CMK (cell line): ENCODE results near the gene UBE2E1.
"Not testable (repeated sequence)": the region's sequence is repeated elsewhere in the genome, so short reads cannot be mapped to it uniquely, and the experiment has no call there.

Source experiments
- DNase-seq: peaks from one replicate; pipeline ENCODE4 v3.0.0-alpha.2; 2010; ENCODE audit warnings: low read depth

UBE2E1 gene

DNA sequence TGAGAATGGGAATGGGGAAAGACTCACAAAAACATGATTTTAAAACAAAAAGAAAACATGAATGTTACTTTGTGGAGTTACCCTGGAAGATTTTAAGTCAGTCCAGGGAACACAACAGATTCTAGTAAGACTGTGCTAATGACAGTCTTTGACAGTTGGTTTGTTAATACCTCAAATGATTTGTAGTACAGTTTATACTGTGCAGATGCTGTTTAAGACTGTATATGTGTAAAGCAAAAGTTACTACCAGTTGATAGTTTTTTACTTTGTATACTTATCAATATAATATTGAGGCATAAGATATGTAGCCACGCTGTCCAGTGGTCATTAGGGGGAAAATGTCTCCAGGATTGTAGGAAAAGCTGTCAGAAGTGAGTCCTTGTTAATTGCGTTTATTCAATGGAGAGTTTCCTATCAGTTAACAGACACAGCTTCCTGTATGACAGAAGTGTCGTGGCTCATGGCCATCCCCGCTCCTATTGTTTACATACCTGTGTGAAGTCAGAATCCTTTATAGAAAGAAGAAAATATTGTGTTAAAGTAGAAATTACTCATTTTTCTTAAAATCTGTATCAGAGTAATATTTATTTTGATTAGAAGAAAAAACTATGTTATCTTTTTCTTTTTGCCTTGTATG is 75.1 kb downstream of the UBE2E1 start:
- no peak for DNase-seq

DNA sequence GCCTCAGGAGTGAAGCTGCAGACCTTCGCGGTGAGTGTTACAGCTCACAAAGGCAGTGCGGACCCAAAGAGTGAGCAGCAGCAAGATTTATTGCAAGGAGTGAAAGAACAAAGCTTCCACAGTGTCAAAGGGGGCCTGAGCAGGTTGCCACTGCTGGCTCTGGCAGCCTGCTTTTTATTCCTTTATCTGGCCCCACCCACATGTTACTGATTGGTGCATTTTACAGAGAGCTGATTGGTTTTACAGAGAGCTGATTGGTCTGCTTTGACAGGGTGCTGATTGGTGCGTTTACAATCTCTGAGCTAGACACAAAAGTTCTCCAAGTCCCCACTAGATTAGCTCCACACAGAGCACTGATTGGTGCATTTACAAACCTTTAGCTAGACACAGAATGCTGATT is 76.2 kb downstream of the UBE2E1 start:
- not testable (repeated sequence) for DNase-seq

DNA sequence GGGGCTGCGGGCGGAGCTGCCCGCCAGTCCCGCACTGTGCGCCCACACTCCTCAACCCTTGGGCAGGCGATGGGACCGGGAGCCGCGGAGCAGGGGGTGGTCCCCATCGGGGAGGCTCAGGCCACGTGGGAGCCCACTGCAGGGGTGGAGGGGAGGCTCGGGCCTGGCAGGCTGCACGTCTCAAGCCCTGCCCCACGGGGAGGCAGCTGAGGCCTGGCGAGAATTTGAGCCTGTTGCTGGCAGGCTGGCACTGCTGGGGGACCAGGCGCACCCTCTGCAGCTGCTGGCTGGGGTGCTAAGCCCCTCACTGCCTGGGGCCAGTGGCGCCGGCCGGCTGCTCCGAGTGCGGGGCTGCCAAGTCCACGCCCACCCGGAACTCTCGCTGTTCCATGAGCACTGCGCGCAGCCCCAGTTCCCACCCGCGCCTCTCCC is 76.7 kb downstream of the UBE2E1 start:
- DNase-seq, result no peak

DNA sequence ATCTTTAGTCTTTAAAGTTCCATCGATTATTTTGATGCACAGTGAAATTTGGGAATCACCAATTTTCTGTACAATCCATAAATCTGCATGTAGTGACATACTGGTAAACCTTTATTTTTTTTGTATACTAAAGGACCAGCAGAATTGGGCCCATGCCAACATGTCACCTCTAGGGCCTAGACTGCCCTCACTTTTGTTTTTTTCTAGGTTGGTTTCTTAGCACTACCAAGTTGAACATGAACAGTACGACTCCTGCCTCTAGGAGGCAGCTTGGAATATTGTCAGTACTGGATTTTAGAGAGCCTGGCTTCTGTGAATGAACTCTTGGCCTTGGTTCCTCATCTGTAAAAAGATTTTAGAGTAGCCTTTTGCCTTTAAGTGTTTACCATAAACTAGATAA is 78.7 kb downstream of the UBE2E1 start:
- no peak for DNase-seq

DNA sequence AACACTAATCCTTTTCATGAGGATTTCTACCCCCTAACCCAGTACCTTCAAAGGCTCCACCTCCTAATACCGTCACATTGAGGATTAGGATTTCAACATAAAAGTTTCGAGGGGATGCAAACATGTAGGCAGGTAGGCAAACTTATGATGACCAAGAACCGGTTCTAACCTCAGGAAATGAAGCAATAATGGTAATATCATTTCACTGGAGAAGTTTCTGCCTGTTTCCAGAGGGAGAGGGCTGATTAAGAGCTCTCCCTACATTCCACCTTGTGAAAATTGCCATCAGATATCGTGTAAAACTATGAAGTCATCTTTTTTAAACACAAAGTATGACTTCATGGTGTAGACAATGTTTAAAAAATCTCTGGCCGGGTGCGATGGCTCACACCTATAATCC is 79.5 kb downstream of the UBE2E1 start:
- DNase-seq, result no peak

DNA sequence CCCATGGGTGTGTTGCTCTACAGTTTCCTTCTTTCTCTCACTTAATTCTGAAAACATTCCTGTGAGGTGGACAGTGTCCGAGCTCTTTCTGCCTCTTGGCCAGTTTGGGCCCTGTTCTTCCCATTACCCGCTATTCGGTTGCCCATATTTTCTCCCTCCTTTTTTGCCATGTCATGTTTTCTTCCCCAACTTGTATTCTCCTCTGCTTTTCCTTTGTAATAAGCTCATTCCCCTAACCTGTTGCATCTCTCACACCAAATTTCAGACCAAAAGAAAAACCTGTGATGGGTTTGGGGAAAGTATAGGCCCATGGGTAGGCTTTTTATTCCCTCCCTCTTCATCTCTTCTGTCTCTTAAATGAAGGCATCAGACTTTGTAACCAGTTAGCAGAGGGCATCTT is 80.6 kb downstream of the UBE2E1 start:
- DNase-seq, result no peak

DNA sequence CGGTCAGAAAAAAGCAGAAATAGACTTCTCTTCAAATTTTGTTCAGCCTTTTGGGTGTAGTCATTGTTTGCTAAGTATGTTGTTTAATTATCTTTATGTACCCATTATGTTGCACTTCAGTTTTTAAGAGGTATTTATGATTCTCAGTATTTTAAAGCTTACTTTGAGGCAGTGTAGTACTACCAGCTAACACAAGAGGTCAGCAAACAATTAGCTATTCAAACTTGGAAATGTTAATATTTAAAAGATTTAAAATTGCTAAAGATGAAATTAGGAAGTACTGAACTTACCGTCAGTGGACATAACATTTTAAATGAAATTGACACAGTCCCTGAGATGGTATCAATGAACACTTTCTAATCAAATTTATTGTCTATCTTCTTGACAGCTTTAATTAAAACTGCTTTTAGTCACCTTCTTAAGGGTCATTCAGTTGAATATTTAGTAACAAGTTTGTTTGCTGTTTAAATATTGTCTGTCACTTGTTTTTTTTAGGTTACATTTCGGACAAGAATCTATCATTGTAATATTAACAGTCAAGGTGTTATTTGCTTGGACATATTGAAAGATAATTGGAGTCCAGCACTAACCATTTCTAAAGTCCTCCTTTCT is 83.0 kb downstream of the UBE2E1 start:
- DNase-seq, result no peak

DNA sequence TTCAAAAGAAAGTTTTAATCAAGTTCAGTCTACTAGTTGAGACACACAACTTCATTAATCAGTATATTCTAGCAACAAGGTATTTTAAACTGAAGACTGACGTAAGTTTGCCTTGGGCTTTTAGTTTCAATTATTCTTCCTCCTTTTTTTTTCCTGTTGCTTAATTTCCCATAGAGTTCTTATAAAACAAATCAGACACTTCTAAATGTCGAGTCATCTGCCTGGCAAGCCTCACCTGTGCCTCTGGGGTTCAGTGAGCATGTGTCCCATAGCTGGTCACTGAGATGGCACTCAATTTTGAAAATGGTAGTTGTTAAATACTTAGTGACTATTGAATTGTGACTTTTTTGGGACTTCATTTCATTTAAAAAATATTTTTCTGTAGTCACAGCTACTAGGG is 83.6 kb downstream of the UBE2E1 start:
- DNase-seq, result no peak

DNA sequence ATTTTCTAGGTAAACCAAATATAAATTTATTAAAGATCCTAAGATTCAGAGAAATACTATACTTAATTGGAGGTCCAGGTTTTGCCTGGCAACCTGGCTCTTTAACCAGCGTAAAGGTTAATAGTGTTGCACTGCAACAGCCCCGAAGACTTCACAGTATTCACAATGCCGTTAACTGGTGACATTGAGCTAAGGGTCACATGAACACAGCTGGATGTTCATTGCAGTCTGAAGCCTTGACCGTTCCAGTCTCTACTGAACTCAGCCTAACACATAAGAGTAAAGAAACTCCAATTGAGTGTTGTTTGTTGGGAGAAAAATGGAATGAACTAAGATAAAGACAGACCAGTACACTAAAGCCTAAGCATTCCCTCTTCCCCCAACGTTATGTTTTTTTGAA is 84.2 kb downstream of the UBE2E1 start:
- DNase-seq, result no peak

DNA sequence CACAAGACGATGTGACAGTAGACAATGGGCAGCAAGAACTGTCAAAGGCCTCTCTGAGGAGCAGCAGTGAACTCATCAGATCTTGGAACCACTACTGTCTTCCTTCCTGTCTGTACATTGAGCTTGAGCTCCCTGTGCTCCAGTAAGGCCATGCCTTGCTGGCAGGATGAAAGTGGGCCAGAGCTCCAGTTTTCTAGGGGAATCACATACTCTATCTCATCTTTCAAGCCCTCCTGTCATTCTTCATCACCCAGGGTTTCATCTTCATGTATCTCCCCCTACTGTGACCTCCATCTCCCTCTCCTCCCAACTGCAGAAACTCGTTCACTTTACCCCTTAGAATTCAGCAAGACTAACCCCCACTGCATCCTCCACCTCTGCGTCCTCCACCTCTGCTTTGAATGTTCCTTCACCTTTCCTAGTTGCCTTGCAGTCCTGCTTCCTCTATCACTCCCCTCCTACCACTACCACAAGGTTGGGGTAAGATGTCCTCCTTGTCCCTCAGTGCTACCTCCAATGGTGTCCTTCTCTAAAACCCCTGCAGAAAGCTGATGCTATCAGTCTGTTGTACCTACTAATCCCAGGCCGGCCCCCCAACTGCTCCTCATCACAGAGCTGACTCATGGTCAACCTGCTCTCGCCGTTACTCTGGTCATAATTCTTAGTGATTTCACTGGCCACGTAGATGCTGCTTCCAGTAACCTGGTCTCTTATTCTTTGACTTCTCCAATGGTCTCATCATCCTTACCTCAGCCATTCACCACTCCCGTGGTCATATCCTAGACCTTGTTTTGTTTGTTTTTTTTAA is 88.7 kb downstream of the UBE2E1 start:
- no peak for DNase-seq

DNA sequence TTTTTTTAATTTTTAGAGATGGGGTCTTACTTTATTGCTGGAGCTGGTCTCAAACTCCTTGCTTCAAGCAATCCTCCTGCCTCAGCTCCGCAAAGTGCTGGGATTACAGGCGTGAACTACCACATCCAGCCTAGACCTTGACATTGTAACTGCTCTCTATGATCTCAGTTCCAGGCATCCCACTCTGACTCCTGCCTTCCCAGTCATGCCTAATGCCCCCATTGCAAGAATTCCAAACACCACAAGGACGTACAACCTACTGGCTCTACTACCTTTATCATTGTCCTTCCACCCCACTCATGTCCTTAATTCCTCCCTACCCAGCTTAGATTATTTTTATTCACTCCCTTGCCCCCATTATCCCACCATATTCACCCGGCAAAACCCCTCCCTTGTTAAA is 89.4 kb downstream of the UBE2E1 start:
- DNase-seq, result no peak

DNA sequence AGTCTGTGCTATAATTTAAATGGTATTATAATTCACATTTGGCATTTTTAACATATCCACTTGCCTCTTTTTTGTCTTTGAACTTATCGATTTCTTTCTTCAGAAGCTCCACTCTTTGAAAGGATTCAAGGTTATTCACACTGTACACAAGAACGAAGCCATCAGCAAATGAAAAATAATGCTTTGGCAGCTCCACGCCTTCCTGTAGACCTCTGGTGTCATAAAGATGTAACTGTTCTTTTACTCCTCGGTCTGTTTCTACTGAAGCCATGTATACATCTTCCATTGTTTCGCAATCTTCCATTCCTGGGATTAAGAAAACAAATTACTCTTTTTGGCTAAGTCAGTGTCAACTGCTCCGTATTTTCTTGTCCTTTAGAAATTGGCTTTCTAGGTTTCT is 95.0 kb downstream of the UBE2E1 start:
- no peak for DNase-seq

DNA sequence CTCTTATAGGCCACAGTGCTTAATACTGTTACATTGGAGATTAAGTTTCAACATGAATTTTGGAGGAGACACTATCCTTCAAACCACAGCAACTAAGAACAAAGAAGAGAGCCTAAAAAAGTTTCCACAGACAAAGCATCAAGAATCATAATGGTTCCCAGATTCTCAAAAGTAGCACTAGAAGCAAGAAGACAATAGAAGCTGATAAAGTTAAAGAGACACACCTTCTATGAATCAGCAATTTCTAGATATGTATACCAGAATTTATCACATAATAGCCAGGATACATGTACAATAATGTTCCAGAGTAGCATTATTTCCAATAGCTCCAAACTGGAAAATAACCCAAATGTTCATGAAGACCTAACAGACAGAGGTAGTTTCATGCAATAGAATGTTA is 98.8 kb downstream of the UBE2E1 start:
- no peak for DNase-seq

DNA sequence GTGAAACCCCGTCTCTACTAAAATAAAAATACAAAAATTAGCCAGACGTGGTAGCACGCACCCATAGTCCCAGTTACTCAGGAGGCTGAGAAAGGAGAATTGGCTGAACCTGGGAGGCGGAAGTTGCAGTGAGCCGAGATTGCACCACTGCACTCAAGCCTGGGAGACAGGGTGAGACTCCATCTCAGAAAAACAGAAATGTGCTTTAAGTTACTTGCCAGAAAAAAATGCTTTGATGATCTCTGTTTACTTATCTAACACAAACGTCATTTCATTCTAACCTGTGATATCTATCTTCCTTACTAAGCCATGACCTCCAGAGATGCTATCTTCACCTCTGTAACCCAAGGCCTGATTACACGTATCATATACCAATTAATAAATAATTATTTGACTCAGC is 103.6 kb downstream of the UBE2E1 start:
- DNase-seq, result no peak

DNA sequence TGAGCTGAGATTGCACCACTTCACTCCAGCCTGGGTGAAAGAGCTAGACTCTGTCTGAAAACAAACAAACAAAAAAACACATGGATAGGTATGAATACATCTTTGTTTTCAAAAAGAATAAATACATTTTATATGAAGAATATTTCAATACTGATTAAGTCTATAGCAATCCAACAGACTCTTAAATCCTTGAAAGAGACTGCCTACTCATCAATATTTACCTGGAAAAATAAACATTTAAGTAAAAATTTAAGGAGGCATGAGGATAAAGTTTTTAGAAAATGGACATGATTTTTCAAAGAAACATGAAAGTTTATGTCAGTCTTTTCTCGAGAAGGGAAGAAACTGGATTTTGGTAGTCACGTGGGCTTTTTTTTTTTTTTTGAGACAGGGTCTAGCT is 105.6 kb downstream of the UBE2E1 start:
- no peak for DNase-seq

DNA sequence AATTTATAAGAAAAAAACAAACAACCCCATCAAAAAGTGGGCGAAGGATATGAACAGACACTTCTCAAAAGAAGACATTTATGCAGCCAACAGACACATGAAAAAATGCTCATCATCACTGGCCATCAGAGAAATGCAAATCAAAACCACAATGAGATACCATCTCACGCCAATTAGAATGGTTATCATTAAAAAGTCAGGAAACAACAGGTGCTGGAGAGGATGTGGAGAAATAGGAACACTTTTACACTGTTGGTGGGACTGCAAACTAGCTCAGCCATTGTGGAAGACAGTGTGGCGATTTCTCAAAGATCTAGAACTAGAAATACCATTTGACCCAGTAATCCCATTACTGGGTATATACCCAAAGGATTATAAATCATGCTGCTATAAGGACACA is 106.6 kb downstream of the UBE2E1 start:
- DNase-seq, result not testable (repeated sequence)

DNA sequence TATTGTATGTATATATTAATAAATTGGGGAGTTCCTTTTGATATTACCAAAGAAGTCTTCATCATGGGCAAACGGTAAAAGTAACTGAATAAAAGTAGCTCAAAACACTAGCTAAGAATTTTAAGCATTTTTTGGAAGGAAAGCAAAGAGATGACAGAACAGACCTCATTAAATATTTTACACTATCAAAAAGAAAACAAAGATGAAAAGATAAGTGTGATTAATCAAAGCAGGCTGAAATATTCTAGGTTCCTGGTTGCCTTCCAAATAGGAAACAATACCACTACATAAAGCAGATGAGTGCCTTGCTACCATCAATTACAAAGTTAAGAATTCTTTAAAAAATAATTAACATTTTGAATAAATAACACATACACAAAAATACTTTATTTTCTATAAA is 107.4 kb downstream of the UBE2E1 start:
- DNase-seq, result no peak

DNA sequence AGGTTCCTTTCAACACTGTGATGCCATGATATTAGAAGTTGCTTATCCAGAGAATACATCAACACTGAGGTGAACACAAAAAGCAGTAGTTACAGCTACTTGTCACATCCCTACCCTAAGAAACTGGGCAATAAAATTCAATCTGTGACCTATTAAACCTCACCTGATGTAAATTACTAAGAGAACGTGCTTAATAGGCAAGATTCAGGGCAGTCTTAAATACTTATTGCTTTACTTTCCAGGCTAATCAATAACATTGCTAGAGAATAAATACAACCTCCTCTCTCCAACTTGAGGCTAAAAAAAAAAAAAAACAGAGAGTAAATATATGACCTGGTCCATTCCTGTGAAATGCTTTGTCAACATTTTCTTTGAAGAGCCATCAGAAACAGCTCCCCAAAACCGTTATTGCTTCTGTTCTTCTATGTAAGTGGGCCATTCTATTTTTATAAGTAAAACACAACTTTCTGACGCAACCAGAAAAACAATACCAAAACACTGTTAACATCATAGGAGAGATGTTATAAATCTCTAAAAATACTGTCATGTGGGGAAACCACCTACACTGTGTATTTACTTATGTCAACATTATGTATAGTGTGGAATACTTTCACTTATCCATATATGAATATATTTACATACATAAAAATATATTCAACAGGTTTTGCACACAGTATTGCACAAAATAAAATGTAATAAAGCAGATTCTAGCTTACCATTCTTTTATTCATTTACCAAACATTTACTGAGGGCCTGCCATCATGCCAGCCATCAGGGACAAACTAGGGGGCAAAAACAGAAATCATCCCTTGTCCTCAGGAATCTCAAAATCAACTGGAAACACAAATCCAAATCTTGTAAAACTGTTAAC is 108.4 kb downstream of the UBE2E1 start:
- DNase-seq, result no peak

DNA sequence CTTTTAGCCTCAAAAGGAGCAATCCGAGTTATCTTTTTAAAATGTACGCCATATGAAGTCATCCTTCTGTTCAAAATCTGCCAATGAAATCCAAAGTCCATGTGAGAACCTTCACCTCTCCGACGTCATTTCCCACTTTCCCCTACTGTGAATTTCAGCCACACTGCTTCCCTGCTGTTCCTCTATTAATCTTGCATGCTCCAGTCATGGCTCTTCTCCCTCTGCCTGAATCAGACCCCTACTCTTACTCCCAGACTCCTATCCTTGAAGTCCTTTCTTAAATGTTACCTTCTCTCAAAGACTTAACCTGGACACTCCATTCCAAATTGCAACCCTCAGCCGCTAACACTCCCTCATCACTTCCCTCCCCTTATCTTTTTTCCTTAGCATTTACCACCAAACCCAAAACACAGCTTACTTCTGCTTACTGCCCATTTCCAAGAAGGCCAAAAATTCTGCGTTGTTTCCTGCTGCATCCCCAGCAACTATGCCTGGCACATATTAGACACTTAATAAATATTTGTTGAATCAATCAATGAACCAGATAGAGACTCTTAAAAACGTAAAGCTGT is 109.9 kb downstream of the UBE2E1 start:
- DNase-seq, result no peak

DNA sequence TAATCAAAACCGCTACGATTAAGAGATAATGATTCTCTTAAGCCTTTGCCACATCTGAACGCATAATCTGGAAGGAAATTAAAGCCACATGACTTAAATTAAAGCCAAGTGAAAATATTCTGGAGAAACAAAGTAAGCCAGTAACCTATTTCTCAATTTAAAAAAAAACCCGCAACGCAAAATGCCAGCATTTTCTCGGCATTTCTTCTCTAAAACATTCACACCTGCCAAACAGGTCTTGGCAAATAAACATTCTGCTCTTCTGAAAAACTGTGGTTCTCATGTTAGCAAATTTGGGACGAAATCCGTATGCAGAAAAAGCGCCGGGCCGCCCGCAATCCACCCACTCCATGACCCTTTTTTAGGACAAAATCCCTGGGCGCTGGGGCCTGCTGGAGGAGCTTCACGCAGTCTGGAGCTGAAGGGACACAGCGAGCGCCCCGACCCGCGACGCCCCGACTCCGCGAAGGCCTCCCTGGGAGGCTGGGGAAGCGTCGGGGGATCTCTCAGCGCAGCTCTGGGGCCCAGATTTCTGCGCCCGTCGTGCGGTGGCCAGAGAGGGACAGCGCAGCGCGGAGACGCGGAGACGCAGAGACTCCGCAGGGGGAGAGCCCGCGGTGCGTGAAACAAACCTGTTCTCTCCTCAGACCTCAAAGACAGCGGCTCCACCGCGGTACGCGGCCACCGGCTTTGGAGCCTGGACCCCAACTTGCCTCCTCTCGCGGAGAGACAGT is 110.6 kb downstream of the UBE2E1 start:
- DNase-seq, result no peak
